Measurements from ENCODE around the gene KCTD10. TPM values are rescaled to one million over a fixed set of nuclear protein-coding genes. Genes with fewer than 3 reads are reported as not detected.
"Not testable (repeated sequence)": the region's sequence is repeated elsewhere in the genome, so short reads cannot be mapped to it uniquely, and the experiment has no call there.

KCTD10 gene
- total RNA-seq, 1 experiment from 2014 or later: 55.2 TPM

- ATAC-seq: no peak
- Histone ChIP-seq H3K27me3 (ENCODE audit: control insufficient read depth, insufficient read depth, low read length) (no peaks in the 10 kb centered on the region), H3K9me3 (ENCODE audit: control insufficient read depth, insufficient read depth, low read depth, low read length) (no peaks in the 10 kb centered on the region), H3K4me1 (ENCODE audit: control insufficient read depth, insufficient read depth, low read length) (no peaks in the 10 kb centered on the region), H3K36me3 (ENCODE audit: control insufficient read depth, insufficient read depth, low read length) (peaks cover 2% of the 10 kb centered on the region; the same call in 1 of the 2 replicates), H3K27ac (ENCODE audit: low read length) (no peak overlapping the region), H3K4me3 (ENCODE audit: low read depth in 2 of 2, low read length in 2 of 2) (no peak overlapping the region)
- no peak for TF ChIP-seq TCF7L2 (IDR thresholded peaks at IDR 0.05; ENCODE audit: low read depth, low read length)
- TF ChIP-seq, protein P1, sequence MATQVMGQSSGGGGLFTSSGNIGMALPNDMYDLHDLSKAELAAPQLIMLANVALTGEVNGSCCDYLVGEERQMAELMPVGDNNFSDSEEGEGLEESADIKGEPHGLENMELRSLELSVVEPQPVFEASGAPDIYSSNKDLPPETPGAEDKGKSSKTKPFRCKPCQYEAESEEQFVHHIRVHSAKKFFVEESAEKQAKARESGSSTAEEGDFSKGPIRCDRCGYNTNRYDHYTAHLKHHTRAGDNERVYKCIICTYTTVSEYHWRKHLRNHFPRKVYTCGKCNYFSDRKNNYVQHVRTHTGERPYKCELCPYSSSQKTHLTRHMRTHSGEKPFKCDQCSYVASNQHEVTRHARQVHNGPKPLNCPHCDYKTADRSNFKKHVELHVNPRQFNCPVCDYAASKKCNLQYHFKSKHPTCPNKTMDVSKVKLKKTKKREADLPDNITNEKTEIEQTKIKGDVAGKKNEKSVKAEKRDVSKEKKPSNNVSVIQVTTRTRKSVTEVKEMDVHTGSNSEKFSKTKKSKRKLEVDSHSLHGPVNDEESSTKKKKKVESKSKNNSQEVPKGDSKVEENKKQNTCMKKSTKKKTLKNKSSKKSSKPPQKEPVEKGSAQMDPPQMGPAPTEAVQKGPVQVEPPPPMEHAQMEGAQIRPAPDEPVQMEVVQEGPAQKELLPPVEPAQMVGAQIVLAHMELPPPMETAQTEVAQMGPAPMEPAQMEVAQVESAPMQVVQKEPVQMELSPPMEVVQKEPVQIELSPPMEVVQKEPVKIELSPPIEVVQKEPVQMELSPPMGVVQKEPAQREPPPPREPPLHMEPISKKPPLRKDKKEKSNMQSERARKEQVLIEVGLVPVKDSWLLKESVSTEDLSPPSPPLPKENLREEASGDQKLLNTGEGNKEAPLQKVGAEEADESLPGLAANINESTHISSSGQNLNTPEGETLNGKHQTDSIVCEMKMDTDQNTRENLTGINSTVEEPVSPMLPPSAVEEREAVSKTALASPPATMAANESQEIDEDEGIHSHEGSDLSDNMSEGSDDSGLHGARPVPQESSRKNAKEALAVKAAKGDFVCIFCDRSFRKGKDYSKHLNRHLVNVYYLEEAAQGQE (IDR thresholded peaks at IDR 0.05; ENCODE audit: insufficient read depth in 1 of 2, low read depth in 2 of 2, low read length in 1 of 2): no peak
- no peak for TF ChIP-seq POLR2AphosphoS5 (IDR thresholded peaks at IDR 0.05; ENCODE audit: low read depth, low read length)
- no peak for TF ChIP-seq CTCF (IDR thresholded peaks at IDR 0.05)
- no peak for TF ChIP-seq SIN3A (IDR thresholded peaks at IDR 0.05; ENCODE audit: borderline replicate concordance, insufficient read depth, low read depth, low read length)
- no TSS peak for BruUV-seq (replicated peaks)
- in situ Hi-C loops (cut with HindIII; ENCODE audit: low pct_unique_long_range_greater_than_20kb, low sequenced_read_pairs): no loop called here
- CTCF ChIA-PET: interaction anchor here (0.7 to 0.8 kb wide), 2 partner anchors 11 to 390 kb away, joined by 3 read pairs; partner anchors contain the start of gene TRPV4
- POLR2A ChIA-PET: no interaction called here
- intact Hi-C loops (cut with micrococcal nuclease; ENCODE audit: unreplicated experiment): no loop called here
- DNase-seq (ENCODE audit: low read depth, low spot score): no peak
Observed at GRCh38 chr12:109443794-109444193, 33.3 kb downstream of the KCTD10 start.

- Histone ChIP-seq H3K9me3 (ENCODE audit: control insufficient read depth, insufficient read depth, low read depth, low read length) (no peaks in the 10 kb centered on the region), H3K4me1 (ENCODE audit: control insufficient read depth, insufficient read depth, low read length) (no peaks in the 10 kb centered on the region), H3K4me3 (ENCODE audit: low read depth in 2 of 2, low read length in 2 of 2) (no peak overlapping the region), H3K36me3 (ENCODE audit: control insufficient read depth, insufficient read depth, low read length) (no peaks in the 10 kb centered on the region), H3K27ac (ENCODE audit: low read length) (no peak overlapping the region), H3K27me3 (ENCODE audit: control insufficient read depth, insufficient read depth, low read length) (no peaks in the 10 kb centered on the region)
- ChIA-PET POLR2A (no interaction called here), CTCF (no interaction called here)
- BruUV-seq (replicated peaks): no TSS peak
- TF ChIP-seq, protein P1 (IDR thresholded peaks at IDR 0.05; ENCODE audit: insufficient read depth in 1 of 2, low read depth in 2 of 2, low read length in 1 of 2): no peak
- no peak for TF ChIP-seq CTCF (IDR thresholded peaks at IDR 0.05)
- no peak for TF ChIP-seq SIN3A (IDR thresholded peaks at IDR 0.05; ENCODE audit: borderline replicate concordance, insufficient read depth, low read depth, low read length)
- DNase-seq (ENCODE audit: low read depth, low spot score) (no peak), ATAC-seq (no peak)
- in situ Hi-C loops (cut with HindIII; ENCODE audit: low pct_unique_long_range_greater_than_20kb, low sequenced_read_pairs) (no loop called here), intact Hi-C loops (cut with micrococcal nuclease; ENCODE audit: unreplicated experiment) (no loop called here)
Observed at GRCh38 chr12:109440851-109441490, 36.1 kb downstream of the KCTD10 start.

DNA sequence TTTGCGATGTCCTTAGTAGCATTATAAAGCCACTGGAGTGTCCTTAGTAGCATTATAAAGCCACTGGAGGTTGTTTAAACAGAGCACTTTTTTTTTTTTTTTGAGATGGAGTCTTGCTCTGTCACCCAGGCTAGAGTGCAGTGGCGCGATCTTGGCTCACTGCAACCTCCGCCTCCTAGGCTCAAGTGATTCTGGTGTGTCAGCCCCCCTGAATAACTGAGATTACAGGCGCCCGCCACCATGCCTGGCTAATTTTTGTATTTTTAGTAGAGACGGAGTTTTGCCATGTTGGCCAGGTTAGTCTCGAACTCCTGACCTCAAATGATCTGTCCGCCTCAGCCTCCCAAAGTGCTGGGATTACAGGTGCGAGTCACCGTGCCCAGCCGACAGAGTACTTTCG, 37.1 kb downstream of the KCTD10 start:
- H3K9me3 ChIP-seq (ENCODE audit: control insufficient read depth, insufficient read depth, low read depth, low read length); H3K27ac ChIP-seq (ENCODE audit: low read length); DNase-seq (ENCODE audit: low read depth, low spot score); H3K36me3 ChIP-seq (ENCODE audit: control insufficient read depth, insufficient read depth, low read length); POLR2A ChIA-PET; ATAC-seq; in situ Hi-C loops (cut with HindIII; ENCODE audit: low pct_unique_long_range_greater_than_20kb, low sequenced_read_pairs); BruUV-seq (replicated peaks); CTCF ChIA-PET; H3K4me1 ChIP-seq (ENCODE audit: control insufficient read depth, insufficient read depth, low read length); H3K4me3 ChIP-seq (ENCODE audit: low read depth in 2 of 2, low read length in 2 of 2); H3K27me3 ChIP-seq (ENCODE audit: control insufficient read depth, insufficient read depth, low read length): not testable (repeated sequence)
- intact Hi-C loops (cut with micrococcal nuclease; ENCODE audit: unreplicated experiment): loop anchor here (10.0 kb wide), 1 partner anchor 335 kb away; no protein-coding TSS in a partner anchor

Measured in Panc1 (cell line).